ENCODE results near the gene MAP2K5. TPM values are rescaled to one million over a fixed set of nuclear protein-coding genes. Genes with fewer than 3 reads are reported as not detected.

Gene MAP2K5
- total RNA-seq, 1 donor from 2014 or later = 1.1 TPM

DNA sequence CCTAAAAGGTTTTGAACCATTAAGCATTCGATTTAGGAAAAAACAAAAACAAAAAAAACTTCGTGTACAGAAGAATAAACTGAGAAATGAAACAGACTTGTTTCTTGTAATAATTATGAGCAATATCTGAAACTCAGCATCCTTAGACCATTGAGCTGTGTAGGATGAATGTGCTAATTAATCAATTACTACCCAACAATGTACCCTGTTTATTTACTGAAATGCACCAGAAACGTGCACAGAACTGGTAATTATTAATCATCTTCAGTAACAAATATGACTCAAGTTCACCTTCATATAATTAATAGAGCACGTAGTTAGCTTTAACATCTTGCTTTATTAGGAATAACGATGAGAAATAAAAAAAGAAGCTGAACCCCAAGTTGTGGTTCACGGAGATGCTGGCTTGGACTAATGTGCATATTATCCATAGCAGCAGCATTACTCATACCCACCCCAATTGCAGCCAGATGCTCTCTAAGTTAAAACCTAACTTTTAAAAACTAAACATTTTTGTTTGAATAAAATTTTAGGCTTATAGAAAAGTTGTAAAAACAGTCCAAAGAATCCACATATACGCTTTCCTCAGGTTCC is 31.8 kb upstream of the MAP2K5 start:
- no peak for DNase-seq (ENCODE audit: low spot score in 2 of 2)
- Histone ChIP-seq H3K4me3 (no peak overlapping the region), H3K4me1 (no peaks in the 10 kb centered on the region), H3K27ac (no peak overlapping the region), H3K36me3 (peaks cover 0 to 18% of the 10 kb centered on the region in 2 donors), H3K9me3 (no peaks in the 10 kb centered on the region), H3K27me3 (no peaks in the 10 kb centered on the region)
- intact Hi-C loops (cut with DNase I) = no loop called here
- TF ChIP-seq, protein P1, sequence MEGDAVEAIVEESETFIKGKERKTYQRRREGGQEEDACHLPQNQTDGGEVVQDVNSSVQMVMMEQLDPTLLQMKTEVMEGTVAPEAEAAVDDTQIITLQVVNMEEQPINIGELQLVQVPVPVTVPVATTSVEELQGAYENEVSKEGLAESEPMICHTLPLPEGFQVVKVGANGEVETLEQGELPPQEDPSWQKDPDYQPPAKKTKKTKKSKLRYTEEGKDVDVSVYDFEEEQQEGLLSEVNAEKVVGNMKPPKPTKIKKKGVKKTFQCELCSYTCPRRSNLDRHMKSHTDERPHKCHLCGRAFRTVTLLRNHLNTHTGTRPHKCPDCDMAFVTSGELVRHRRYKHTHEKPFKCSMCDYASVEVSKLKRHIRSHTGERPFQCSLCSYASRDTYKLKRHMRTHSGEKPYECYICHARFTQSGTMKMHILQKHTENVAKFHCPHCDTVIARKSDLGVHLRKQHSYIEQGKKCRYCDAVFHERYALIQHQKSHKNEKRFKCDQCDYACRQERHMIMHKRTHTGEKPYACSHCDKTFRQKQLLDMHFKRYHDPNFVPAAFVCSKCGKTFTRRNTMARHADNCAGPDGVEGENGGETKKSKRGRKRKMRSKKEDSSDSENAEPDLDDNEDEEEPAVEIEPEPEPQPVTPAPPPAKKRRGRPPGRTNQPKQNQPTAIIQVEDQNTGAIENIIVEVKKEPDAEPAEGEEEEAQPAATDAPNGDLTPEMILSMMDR (IDR thresholded peaks at IDR 0.05) = no peak

DNA sequence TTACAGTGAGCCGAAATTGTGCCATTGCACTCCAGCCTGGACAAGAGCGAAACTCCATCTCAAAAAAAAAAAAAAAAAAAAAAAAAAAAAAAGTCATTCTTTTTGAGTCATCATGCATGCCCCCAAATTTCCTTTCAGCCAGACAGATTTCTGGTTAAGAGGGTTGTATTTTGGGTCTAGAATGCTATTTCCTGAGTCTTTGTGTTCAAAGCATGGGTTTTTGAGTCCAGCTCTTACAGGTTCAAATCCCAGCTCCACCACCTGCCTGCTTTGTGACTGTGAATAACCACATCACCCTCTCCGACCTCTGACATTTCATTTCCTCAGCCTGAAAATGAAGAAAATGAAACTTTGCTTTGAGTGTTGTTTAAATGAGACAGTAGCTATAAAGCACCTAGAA is 30.9 kb upstream of the MAP2K5 start:
- intact Hi-C loops (cut with DNase I) = no loop called here
- Histone ChIP-seq H3K36me3 (peaks cover 0 to 18% of the 10 kb centered on the region in 2 donors), H3K27ac (no peak overlapping the region), H3K4me3 (no peak overlapping the region), H3K27me3 (no peaks in the 10 kb centered on the region), H3K9me3 (no peaks in the 10 kb centered on the region), H3K4me1 (no peaks in the 10 kb centered on the region)
- DNase-seq (ENCODE audit: low spot score in 2 of 2) = no peak
- TF ChIP-seq, protein P1 (IDR thresholded peaks at IDR 0.05) = no peak

DNA sequence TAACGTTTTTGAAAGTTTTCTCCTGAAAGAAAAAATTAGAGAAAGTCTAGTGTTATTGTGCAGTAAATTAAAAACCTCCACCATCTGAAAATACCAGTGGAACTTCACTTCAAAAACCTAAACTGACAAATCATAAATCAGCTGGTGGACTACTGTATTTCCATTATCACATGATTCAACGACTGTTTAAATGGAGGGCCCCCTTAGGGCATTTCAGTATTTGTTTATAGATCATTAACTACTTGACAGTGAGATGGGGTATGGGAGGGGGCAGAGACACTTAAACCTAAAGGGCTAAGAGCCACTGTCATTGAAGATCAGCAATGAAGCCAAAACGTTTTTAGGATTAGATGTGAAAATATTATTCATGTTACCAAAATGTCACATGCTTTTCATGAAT is 30.4 kb upstream of the MAP2K5 start:
- Histone ChIP-seq H3K4me3 (no peak overlapping the region), H3K4me1 (no peaks in the 10 kb centered on the region), H3K27ac (no peak overlapping the region), H3K36me3 (peaks cover 0 to 18% of the 10 kb centered on the region in 2 donors), H3K27me3 (no peaks in the 10 kb centered on the region), H3K9me3 (no peaks in the 10 kb centered on the region)
- intact Hi-C loops (cut with DNase I) = no loop called here
- TF ChIP-seq, protein P1 (IDR thresholded peaks at IDR 0.05) = no peak
- DNase-seq (ENCODE audit: low spot score in 2 of 2) = no peak

DNA sequence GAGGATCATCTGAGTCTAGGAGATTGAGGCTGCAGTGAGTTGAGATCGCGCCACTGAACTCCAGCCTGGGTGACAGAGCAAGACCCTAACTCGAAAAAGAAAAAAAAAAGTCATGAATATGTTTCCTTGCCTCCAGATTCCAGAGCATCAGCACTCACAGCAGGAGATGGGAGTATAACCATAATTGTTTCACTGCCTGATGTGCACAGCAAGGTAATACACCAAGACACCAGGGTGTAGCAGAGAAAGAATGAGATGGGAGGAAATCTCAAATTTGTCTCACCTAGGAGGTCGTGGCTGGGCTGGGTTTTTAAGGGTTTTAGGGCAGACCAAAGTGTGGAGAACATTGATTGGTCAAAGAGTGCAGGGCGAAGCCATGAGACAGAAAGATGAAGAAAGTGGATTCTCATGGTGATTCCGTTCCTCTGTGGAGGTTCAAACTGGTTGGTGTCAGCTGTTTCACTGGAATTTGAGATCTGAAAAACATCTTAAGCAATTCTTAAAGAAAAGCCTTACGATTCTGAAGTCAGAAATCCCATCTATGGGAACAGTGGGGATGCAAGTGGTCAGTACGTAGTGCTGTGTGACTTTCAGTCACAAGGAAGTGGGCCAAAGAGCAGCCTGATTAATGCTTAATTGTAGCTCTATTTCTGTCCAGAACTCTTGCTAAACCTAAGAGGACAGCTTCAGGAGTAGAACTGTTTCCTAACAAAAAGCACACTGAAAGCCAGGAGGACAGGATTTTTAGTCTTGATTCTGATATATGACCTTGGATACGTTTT is 29.4 kb upstream of the MAP2K5 start:
- intact Hi-C loops (cut with DNase I) = no loop called here
- Histone ChIP-seq H3K4me3 (no peak overlapping the region), H3K9me3 (no peaks in the 10 kb centered on the region), H3K27me3 (no peaks in the 10 kb centered on the region), H3K36me3 (peaks cover 0 to 18% of the 10 kb centered on the region in 2 donors), H3K27ac (no peak overlapping the region), H3K4me1 (no peaks in the 10 kb centered on the region)
- no peak for DNase-seq (ENCODE audit: low spot score in 2 of 2)
- TF ChIP-seq, protein P1 (IDR thresholded peaks at IDR 0.05) = no peak

DNA sequence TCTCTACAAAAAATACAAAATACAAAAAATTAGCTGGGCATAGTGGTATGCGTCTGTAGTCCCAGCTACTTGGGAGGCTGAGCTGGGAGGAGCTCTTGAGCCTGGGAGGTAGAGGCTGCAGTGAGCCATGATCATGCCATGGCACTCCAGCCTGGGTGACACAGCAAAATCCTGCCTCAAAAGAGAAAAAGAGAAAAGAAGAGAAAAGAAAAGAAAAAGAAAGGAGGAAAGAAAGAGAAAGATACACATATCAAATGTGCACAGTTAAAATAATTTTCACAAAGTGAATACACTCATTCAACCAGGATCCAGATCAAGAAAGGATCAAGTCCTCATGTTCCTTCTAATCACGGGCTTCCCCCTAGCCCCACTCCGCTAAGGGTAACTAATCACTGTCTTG is 27.4 kb upstream of the MAP2K5 start:
- Histone ChIP-seq H3K27me3 (no peaks in the 10 kb centered on the region), H3K36me3 (peaks cover 0 to 18% of the 10 kb centered on the region in 2 donors), H3K4me3 (no peak overlapping the region), H3K4me1 (no peaks in the 10 kb centered on the region), H3K27ac (no peak overlapping the region), H3K9me3 (no peaks in the 10 kb centered on the region)
- intact Hi-C loops (cut with DNase I) = no loop called here
- TF ChIP-seq, protein P1 (IDR thresholded peaks at IDR 0.05) = no peak
- no peak for DNase-seq (ENCODE audit: low spot score in 2 of 2)

Measured in ascending aorta (tissue), 2 donors.